Suppressor macrophage (primary cell): ENCODE data around the gene BNIPL.
A peak's percentile ranks its signal among the peaks of the same experiment; 100 is the strongest.

ENCODE experiments used
- DNase-seq, 4 experiments: peaks; one replicate each; pipeline ENCODE4 v3.0.0-alpha.2; 2020 to 2022

BNIPL gene

GRCh38 chr1:151058692-151059091, 22.3 kb downstream of the BNIPL start:
- DNase-seq, result peak in 3 of 4 experiments; percentile 19 to 34 (median 20)

- DNase-seq, result peak; percentile 88 to 95 (median 92)
Observed at GRCh38 chr1:151059109-151060006, 23.0 kb downstream of the BNIPL start, which contains the start of gene CDC42SE1. Gene CDC42SE1, minus strand, starts transcription at chr1:151059622. Its CDS starts 3,892 bp downstream, at chr1:151055730.

- peak in 1 of 4 experiments; percentile 33 for DNase-seq
Observed at GRCh38 chr1:151060007-151060656, 23.7 kb downstream of the BNIPL start, which contains the start of gene MLLT11. Gene MLLT11, plus strand, starts transcription at chr1:151060397. Its CDS starts 6,828 bp downstream, at chr1:151067225.

GRCh38 chr1:151060657-151061421, 24.5 kb downstream of the BNIPL start:
- no peak for DNase-seq

- no peak for DNase-seq
Observed at GRCh38 chr1:151061704-151062103, 25.3 kb downstream of the BNIPL start.

GRCh38 chr1:151062741-151063371, 26.5 kb downstream of the BNIPL start:
- DNase-seq, result peak in 3 of 4 experiments; percentile 17 to 53 (median 50)

- DNase-seq, result no peak
Observed at GRCh38 chr1:151065089-151065645, 28.8 kb downstream of the BNIPL start.

- DNase-seq, result no peak
Observed at GRCh38 chr1:151067185-151067584, 30.8 kb downstream of the BNIPL start.

- DNase-seq, result no peak
Observed at GRCh38 chr1:151069103-151069486, 32.7 kb downstream of the BNIPL start.

GRCh38 chr1:151070474-151071276, 34.3 kb downstream of the BNIPL start, which contains the start of gene GABPB2:
Gene GABPB2, plus strand, starts transcription at chr1:151070761. Its CDS starts 17,429 bp downstream, at chr1:151088190.
- DNase-seq, result peak; percentile 91 to 94 (median 92)

GRCh38 chr1:151072224-151072623, 35.8 kb downstream of the BNIPL start:
- DNase-seq, result no peak

GRCh38 chr1:151085953-151086559, 49.7 kb downstream of the BNIPL start:
- no peak for DNase-seq
